Neural progenitor cell (in vitro differentiated cells): ENCODE data around the gene LCP1.

Source experiments
- CTCF ChIP-seq: fragments of 200-600 bp; sonication (generic); IDR thresholded peaks from 2 replicates; pipeline ENCODE4 v1.5.1; 2017; ENCODE audit warnings: antibody characterized with exemption, mild to moderate bottlenecking
- EZH2 ChIP-seq: fragments of 200-600 bp; sonication (generic); IDR thresholded peaks from 2 replicates; pipeline ENCODE4 v1.6.1; 2017; ENCODE audit warnings: antibody characterized with exemption, mild to moderate bottlenecking, moderate library complexity

GRCh38 chr13:46166224-46166584 lies 15.8 kb downstream of the LCP1 start:
- TF ChIP-seq CTCF (no peak), EZH2 (no peak)
